Diencephalon (tissue), 1 donor: ENCODE measurements around the gene TMPRSS4. TPM values are rescaled to one million over a fixed set of nuclear protein-coding genes. Genes with fewer than 3 reads are reported as not detected.

ENCODE experiments used
- total RNA-seq: library from RNA; depleted of rRNA; stranded (reverse); fragments of >200 nt; gene quantifications from one replicate; pipeline ENCODE4 v1.2.3, GENCODE V29; 2014

TMPRSS4 gene, protein sequence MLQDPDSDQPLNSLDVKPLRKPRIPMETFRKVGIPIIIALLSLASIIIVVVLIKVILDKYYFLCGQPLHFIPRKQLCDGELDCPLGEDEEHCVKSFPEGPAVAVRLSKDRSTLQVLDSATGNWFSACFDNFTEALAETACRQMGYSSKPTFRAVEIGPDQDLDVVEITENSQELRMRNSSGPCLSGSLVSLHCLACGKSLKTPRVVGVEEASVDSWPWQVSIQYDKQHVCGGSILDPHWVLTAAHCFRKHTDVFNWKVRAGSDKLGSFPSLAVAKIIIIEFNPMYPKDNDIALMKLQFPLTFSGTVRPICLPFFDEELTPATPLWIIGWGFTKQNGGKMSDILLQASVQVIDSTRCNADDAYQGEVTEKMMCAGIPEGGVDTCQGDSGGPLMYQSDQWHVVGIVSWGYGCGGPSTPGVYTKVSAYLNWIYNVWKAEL
- total RNA-seq: not detected

DNA sequence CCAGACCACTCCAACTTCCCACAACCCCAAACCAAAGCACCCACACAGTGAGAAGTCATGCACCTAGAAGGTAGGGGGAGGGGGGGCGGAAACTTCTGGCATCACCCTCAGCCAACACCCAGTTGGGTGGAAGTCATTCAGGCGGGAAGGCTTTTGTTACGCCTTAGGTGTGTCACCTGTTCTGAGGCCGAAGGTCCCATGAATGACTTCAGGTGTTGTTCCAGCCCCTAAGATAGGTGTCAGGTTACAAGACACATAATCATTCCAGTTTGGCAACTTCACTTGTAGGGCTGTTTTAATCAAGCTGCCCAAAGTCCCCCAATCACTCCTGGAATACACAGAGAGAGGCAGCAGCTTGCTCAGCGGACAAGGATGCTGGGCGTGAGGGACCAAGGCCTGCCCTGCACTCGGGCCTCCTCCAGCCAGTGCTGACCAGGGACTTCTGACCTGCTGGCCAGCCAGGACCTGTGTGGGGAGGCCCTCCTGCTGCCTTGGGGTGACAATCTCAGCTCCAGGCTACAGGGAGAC lies at the start of gene TMPRSS4:
TSS of gene TMPRSS4 (plus strand) at position 325 of the 528 bp plus-strand sequence. CDS start 225 bp downstream, outside the sequence.

DNA sequence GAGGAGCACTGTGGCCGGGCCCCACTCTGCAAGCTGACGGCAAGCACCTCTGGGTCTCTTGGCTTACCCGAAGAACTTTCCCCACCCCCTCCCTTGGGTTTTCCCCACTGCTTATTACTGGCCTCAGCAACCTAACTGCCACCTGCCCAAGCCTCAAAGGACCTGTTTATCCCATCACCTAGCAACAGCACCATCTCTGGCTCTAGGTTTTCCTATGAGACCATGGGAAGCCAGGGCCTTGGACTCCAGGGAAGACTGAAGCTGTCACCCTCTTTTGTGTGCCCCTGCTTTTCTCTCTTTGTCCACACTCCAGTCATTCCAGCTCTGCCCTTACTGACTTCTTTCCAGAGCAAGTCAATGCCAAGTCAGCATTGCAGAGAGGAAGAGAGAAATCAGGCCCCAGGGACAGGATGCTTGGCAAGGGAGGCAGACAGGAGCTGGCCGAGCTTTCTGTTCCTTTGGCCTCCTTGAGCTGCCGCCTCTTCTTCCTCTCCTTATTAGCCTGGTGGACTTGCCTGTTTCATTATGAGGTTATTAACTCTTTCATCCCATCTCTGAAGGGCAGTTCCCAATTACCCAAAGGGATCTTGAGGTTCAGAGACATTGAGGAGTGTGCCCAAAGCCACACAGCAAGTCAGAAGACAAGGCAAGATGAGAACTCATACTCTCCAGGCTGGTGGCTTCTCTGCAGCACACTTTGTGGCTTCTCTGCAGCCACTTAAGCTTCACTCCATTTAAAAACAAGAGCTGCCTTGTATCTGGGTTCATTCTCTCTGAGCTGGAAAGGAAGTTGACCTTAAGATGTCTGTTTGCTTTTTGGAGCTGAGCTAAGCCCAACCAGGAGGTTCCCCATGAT lies 10.3 kb downstream of the TMPRSS4 start, which contains the start of gene SMIM35:
TSS of gene SMIM35 (minus strand) at position 51 of the 856 bp plus-strand sequence. CDS start 206 bp downstream, outside the sequence.

DNA sequence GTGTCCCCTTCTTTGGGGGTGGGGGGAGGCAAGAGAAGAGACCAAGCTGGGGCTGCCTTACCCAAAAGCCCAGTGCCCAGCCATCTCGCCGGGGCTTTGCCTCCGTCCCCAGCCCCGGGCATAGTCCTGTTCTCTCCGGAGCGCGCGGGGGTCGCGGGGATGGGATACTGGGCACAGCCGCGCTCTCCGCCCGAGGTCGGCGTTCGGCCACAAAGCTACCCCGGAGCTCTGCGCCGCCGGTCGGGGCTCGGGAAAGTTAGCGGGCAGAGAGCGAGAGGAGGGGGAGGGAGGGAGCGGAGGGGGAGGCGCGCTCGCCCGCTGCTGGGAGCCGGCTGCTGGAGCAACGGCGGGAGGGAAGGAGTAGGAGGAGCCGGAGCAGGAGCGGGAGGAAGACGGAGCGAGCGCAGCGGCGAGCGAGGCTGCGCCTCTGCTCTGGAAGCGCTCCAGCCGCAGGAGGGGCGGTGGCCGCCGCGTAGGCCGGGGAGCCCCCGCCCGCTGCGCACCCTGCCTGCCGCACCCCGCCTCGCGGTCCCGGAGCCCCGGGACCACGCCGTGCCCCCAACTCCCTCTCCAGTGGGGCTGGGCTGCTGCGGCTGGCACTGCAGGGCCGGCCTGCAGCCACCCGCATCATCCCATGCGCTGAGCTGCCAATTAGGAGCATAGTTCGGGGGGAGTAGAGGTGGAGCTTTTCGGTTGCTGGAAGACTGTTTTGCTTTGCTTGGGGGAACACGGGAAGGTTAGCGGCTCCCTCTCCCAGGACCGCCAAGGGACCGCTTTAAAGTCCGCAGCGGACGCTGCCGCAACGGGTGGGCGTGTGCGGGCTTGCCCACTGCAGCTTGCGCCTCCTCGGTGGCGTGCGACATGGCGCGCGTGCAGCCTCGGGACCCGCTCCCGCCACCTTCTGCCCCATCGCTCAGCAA lies 75.9 kb downstream of the TMPRSS4 start, which contains the start of gene SCN4B:
TSS of gene SCN4B (minus strand) at position 272 of the 920 bp plus-strand sequence. CDS start at position 122, 150 bp downstream.

Other genes starting within 250 kb of the TMPRSS4 start
- gene FXYD6, start 200.4 kb upstream of the TMPRSS4 start, total RNA-seq: 164 TPM
- gene TMPRSS13, start 147.7 kb upstream of the TMPRSS4 start, total RNA-seq: 0.23 TPM
- gene IL10RA, start 90.7 kb upstream of the TMPRSS4 start, total RNA-seq: 3.7 TPM
- gene SMIM35, start 9.9 kb downstream of the TMPRSS4 start, total RNA-seq: under 0.01 TPM
- gene SCN4B, start 75.7 kb downstream of the TMPRSS4 start, total RNA-seq: 14.5 TPM
- 15.0 TPM for gene SCN2B, start 99.6 kb downstream of the TMPRSS4 start, total RNA-seq
- gene JAML, start 147.9 kb downstream of the TMPRSS4 start, total RNA-seq: 0.92 TPM
- gene MPZL3, start 175.3 kb downstream of the TMPRSS4 start, total RNA-seq: 2.8 TPM
- gene MPZL2, start 187.2 kb downstream of the TMPRSS4 start, total RNA-seq: 1.2 TPM
- not detected for gene CD3E, start 227.7 kb downstream of the TMPRSS4 start, total RNA-seq